NCI-H1436 treated with DMSO at 0.1 percent for 48 hours (cell line): Measurements from ENCODE around the gene TMC8.
"Not testable (repeated sequence)": the region's sequence is repeated elsewhere in the genome, so short reads cannot be mapped to it uniquely, and the experiment has no call there.

Experiments
- DNase-seq: peaks from one replicate; lab custom pipeline; 2025; lab: John Stamatoyannopoulos, UW

Gene TMC8

DNA sequence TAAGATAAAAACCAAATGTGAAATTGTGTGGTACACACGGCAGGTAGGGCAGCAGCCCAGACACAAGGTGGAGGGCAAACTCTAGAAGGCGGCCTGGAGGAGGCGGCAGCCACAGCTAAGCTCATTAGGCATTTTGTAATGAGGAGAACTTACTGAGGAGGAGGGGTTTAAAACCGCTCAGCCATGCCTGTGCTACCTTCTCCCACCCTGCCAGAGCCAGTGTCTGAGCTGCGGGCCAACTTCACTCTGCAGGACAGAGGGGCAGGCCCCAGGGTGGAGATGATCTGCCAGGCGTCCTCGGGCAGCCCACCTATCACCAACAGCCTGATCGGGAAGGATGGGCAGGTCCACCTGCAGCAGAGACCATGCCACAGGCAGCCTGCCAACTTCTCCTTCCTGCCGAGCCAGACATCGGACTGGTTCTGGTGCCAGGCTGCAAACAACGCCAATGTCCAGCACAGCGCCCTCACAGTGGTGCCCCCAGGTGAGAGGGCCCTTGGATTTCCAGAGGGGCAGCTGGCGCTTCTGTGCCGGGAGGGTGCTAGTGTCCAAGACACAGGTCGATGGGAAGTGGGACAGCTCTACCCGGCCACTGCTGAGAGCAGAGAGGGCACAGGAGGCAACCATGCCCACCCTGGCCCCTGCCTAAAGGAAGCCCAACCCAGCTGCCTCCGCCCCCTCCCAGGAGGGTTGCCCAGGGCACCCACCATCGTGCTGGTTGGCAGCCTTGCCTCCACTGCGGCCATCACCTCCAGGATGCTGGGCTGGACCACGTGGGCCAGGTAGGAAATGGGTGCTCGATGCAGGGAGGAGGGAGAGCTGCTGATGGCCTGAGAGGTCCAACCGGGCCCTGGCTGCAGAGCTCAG, 33.5 kb downstream of the TMC8 start:
- no peak for DNase-seq

DNA sequence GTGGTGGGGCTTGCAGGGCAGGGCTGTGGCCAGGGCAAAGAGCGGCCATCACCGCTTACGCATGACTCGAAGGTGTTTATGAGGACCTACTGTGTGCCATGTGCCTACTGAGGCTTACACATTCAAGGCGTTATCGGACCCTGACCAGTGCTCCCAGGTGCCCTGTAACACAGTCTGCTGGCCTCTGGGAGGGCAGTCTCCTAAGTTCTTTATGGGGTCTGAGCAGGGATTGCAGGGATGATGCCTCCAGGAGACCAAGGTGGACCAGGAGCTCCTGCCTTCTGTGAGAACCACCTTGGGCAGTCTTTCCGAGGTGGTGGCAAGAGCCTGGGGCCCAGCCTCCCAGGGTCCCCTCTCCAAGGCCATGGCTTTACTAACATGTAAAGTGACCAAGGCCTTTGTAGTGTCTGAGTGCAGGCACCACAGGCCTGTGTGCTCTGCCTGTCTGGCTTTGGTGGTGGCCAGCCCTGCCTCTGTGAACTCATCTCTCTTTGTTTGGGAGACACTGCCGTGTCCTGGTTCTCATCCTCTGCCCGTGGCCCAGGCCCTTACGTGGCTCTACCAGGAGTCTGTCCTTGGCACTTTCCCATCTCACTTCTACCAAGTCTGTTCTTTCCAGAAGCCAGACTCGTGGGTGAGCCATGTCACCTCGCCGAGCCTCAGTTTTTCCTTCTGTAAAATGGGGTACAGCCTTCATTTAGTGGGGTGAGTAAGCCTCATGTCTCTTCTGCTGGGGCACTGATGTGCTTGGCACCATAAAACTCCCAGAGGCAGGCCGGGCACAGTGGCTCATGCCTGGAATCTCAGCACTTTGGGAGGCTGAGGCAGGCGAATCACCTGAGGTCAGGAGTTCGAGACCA, 34.4 kb downstream of the TMC8 start:
- no peak for DNase-seq

DNA sequence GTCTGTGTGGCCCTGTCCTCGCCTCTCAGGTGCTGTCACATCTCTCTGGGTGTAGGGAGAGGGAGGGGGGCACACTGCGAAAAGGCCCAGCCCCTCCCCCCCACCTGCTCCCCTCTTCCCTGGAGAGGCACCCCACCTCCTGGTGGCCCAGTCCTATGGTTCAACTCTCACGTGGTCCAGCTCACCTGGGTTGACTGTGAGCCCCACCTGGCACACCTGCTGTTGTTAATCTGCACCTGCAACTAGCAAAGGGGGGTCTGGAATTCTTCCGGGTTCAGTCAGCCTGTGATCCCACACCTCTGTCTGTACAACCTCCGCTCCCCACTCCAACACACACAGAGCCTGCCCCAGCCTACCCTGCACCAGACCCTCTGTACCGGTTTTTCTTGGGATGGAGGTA, 35.8 kb downstream of the TMC8 start:
- DNase-seq: no peak

DNA sequence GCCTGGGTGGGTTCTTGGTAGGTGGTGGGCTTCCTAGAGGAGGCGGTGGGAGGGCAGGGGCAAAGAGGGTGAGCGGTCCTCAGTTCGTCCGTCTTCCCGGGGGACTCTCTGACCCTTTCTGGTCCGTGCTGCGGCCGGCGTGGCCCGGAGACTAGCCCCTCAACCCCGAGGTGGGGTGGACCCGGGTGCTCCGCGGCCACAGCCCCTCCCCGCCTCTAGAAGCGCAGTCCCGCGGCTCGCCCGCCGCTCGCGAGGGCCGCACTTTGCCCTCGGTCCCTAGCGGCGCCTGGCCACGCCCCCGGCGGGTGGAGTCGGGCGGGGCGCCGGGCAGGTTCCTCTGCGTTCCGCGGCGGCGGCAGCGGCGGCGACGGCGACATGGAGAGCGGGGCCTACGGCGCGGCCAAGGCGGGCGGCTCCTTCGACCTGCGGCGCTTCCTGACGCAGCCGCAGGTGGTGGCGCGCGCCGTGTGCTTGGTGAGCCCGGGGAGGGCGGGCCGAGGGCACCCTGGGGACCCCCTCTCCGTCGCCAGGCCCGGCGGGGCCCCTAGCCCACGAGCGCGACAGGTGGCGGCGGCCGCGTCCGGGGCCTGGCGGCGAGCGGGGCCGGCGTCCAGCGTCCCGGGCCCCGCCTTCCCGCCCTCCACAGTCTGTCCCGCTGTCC, 37.8 kb downstream of the TMC8 start, which contains the start of gene SYNGR2:
Gene SYNGR2, plus strand, starts transcription at position 340 of the 661 bp plus-strand sequence. Its CDS starts 36 bp downstream, at position 376.
- DNase-seq: peak; percentile 42

DNA sequence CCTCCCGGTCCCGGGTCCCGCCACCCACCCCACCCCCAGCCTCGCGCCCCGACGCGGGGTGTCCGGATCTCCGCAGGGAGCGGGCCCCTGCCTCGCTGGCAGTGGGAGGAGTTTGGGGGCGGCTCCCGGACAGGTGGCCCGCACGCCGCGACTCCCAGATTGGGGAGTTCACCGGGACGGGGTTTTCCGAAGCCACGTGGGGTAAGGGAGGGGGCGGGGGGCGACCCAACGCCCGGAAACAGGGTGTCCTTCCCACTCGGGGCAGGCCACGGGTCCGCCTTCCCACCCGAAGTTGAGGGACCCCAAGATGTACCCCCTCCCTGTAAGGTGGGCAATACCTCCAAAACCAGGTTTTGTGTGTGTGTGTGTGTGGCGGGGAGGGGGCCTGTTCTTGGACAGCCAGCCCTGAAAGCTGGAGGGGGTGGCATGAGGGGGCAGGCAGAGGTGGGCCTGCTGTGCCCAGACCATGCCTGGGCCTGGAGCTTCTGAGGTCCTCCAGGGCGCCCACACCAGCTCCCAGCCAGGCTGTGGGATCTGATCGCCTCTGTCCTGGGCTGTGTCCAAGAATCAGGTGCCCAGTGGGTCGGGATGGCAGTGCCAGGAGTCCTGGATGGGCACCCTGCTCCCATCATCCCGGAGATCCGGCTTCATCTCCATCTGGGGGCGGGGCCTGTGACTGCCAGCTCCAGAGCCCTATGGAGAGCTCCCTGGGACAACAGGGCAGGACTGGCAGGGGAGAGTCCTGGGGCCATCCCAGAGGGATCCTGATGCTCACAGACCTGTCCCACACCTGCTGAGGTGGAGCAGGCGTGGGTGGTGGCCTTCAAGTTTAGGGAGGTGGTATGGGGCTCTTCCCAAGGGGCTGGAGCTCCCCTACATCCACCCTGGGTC, 38.6 kb downstream of the TMC8 start:
- DNase-seq: no peak

DNA sequence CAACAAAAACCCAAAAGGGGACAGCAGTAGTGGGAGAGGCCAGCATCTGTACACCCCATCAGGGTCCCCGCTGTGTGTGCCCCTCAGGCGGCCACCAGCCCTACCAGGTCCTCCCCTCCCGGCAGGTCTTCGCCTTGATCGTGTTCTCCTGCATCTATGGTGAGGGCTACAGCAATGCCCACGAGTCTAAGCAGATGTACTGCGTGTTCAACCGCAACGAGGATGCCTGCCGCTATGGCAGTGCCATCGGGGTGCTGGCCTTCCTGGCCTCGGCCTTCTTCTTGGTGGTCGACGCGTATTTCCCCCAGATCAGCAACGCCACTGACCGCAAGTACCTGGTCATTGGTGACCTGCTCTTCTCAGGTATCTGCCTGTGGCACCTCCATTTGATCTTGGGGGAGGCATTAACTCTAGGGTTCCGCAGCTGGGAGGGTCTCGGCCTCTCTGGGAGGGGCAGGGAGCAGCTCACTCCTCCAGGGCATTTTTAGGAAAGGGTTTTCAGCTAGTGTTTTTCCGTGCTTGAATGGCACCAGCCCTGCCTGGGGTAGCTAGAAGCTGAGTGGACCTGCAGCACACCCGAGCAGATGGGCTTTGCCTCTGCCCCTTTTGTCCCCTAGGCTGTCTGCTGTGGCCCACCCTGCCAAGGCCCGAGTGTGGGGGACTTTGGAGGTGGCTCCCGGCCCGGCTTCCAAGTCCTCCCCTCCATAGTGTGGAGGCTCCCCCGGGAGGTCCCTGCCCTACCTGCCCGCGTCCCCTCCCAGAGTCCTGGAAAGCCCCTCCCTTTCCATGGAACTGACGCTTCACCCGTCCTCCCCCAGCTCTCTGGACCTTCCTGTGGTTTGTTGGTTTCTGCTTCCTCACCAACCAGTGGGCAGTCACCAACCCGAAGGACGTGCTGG, 40.4 kb downstream of the TMC8 start:
- no peak for DNase-seq

DNA sequence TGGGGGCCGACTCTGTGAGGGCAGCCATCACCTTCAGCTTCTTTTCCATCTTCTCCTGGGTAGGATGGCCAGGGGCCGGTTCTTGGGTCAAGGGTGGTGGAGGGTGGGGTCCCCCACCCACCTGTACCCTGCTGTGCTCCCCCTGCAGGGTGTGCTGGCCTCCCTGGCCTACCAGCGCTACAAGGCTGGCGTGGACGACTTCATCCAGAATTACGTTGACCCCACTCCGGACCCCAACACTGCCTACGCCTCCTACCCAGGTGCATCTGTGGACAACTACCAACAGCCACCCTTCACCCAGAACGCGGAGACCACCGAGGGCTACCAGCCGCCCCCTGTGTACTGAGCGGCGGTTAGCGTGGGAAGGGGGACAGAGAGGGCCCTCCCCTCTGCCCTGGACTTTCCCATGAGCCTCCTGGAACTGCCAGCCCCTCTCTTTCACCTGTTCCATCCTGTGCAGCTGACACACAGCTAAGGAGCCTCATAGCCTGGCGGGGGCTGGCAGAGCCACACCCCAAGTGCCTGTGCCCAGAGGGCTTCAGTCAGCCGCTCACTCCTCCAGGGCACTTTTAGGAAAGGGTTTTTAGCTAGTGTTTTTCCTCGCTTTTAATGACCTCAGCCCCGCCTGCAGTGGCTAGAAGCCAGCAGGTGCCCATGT, 41.1 kb downstream of the TMC8 start:
- not testable (repeated sequence) for DNase-seq

DNA sequence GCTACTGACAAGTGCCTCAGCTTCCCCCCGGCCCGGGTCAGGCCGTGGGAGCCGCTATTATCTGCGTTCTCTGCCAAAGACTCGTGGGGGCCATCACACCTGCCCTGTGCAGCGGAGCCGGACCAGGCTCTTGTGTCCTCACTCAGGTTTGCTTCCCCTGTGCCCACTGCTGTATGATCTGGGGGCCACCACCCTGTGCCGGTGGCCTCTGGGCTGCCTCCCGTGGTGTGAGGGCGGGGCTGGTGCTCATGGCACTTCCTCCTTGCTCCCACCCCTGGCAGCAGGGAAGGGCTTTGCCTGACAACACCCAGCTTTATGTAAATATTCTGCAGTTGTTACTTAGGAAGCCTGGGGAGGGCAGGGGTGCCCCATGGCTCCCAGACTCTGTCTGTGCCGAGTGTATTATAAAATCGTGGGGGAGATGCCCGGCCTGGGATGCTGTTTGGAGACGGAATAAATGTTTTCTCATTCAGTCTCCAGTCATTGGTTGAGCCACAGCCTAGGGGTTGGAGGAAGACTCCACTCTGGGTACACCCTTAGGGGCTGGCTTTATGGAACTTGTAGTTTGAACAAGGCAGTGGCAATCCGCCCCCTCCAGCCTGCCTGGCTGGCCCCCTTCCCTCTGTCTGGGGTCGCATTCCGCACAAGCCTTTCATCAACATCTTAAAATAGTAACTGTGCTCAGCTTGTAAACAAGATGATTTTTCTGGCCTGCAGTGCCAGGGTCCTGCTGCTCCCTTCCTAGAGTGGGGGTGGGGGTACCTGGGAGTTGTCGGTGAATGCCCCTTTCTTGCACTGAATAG, 41.9 kb downstream of the TMC8 start:
- DNase-seq: no peak

DNA sequence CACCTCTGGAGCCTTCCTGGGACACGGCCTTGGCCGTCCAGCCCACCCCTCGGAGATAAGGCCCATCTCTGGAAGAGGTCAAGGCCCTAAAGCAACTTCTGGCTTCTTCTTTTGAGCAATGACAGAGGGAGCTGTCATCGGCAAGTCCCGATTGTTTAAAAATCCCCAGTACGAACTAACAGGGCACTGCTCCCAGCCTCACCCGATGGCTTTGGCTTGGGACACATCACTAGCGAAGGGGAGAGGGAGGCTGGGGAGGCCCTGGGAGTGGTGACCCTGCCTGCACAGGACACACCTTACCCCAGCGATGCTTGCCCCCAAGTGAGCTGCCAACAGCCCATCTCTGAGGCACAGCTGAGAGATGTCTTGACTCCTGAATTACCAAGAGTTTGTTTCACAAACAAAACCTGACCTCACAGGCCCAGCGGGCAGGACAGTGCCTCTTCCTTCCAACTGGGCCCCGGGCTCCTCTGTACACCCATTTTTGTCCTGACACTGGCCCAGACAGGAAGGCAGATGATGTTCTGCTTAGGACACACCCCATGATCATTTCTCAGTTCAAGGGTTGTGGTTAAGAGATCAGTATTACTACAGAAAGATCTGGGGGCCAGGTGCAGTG, 42.6 kb downstream of the TMC8 start:
- DNase-seq: no peak

DNA sequence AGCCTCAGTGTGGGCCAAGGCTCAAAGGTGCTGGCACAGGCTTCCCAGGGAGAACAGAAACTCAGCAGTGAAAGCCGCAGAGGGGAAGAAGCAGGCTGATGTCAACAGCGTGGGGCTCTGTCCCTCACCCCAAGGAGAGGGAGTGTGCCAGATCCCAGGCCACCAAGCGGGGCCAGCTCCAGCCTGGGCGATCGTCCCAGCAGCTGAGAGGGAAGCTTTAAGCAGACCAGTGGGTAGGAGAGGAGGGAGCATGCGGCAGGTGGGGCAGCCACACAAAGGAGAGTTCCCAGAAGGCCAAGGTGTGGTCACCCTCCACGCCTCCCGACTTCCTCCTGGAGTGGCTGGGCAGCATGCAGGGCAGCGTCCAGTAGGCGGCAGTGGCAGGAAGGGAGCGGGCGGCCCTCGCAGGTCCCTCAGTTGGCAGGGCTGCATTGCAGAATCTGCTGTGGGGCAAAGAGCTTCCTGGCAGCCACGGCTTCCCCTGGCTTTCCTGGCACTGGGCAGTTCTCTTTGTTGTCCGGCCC, 43.8 kb downstream of the TMC8 start:
- no peak for DNase-seq

DNA sequence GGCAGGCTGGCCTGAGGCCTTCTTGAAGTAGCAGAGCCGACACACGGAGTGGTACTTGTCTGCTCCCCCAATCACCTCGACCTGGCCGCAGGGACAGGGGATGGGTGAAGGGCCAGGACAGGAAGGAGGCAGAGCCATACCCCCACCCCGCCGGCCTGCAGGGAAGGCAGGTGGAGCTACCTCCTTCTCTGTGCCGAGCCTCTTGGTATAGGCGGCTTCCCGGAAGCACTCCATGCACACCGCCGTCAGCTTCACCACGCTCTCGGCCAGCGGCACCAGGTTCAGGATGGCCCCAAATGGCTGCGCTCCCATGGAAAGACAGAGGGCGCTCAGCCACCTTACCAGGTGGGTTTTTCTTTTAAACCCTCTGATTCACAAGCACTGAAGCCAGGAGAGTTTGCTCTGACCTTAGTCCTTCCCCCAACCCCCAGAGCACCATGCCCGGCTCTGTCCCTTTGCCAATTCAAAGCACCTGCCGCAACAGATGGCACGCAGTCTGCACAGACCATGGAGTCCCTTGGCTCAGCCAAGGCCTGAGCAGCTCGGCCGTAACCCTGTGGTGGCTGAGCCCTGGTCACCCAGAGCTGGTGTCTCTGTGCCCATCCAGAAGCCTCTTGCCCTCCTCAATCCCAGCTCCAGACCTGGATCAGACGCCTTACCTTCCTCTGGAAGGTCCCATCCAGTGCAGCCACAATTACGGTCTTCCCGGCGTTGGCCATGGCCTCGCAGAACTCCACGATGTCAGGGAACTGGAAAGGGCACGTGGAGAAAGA, 44.5 kb downstream of the TMC8 start:
- no peak for DNase-seq

DNA sequence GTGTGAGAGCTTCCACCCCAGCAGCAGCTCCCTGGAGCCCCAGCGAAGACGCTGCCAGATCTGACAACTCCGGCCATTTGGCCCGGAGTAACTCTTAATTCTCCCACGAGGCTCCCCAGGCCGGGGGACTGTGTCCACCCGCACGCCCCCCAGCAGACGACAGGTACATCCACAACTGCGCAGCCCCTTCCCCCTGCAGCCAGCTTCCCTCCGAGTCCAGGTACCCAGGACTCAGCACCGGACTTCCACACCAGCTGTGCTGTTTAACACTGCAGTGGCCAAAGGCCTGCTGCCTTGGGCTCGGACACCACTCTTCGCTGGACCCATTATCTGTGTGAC, 45.0 kb downstream of the TMC8 start:
- DNase-seq: no peak

DNA sequence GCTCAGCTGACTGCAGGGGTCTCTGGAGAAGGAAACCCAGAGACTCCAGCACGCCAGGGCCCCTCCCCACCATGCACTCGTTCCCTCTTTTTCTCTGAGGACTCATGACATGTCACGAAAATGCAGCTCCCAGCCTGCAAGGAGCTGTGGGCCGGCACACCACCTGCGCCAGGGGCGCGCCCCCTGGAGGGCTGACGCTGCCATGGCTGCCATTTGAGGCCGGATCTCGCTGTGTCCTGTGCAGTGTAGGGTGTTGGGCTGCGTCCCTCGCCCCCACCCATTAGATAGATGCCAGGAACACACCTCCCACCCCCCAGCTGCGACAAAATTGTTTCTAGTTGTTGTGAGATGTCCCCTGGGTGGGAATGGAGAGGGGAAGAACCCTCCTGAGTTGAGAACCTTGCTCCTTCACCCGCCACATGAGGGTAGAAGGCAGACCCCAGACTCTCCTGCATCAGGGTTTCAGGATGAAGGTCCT, 46.0 kb downstream of the TMC8 start:
- no peak for DNase-seq

DNA sequence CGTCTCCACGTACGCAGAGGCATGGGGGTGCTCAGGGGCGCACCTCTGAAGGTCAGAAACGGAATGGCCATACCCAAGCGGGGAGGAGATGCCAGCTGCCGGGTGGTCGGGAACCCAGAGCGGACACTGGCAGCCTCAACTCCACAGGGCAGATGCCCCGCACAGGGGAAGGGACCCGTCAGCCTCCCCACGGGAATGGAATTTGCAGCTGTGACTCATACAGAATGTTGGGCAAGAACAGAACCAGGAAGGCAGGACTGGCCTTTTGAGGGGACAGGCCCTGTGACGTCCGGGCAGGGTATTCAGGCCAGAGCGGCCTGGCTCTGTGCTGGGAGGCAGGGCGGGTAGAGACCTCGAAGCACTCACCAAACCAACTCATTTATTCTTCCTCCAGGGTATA, 48.8 kb downstream of the TMC8 start:
- no peak for DNase-seq

DNA sequence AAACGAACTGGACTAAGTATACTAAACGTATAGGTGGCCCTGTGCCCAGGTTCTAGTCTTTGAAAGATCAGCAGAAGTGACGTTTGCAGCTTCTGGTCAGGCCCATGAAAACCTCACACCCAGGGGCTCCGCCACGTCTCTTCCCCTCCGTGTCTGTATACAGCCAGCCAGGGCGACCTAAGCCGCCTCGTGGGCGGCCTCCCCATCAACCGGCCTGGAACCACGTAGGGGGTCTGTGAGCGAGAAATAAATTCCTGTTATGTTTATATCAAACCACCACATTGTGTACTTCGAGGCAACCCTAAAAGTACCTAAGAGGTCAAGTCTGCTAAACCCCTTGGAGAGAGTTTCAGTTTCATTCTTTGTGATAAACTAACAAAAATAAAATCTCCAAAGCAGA, 49.5 kb downstream of the TMC8 start:
- no peak for DNase-seq

DNA sequence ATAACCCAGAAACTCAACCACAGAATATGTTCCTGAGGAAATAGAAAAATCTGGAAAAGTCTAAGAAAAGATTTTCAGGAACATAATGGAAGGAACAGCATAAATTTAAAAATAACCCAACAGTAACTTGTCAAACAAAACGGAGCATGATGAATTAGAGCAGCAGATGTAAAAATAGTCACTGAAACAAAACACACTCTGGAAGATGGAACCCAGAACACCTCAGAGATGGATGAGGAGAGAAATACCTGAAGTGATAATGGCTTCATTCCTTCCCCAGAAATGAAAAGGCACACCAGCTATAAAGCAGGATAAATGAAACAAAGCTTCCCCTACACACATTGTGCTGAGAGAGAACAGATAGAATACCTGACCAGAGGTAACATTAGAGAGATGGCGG, 49.9 kb downstream of the TMC8 start:
- no peak for DNase-seq

DNA sequence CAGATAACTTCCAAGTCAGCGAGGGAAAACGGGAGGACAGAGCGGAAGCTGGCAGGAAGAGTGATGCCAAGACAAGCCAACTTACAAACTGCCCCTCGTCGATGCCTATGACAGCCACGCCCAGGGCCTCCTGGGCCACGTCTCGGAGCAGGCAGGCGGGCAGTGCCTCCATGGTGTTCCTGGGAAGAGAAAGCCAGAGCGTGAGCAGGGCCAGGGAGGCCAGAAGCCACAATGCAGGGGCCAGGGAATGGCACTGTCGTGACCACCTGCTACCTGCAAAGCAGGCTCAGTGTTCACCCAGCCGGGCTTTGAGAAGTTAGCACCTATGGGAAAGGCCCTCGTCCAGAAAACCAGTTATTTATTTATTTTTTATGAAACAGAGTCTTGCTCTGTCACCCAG, 51.9 kb downstream of the TMC8 start:
- DNase-seq: no peak

DNA sequence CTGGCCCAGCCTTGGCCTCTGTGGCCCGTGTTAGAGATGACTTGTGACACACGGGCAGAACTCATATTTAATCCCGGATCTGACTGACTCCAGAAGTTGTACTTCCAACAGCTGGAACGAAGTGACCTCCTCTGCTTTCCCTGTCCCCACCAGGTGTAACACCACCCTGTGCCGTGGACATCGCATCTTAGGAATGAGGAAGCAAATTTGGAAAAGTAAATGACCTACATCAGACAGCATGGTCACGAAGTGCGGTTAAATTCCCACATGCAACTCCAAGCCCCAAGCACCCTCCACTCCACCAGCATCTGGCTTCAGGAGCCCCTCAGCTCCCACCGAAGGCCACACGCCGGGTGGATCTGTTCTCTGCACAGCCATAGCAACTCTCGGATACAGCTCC, 53.3 kb downstream of the TMC8 start:
- no peak for DNase-seq
